Measurements from ENCODE around the gene UCK2. TPM values are rescaled to one million over a fixed set of nuclear protein-coding genes. Genes with fewer than 3 reads are reported as not detected.
A peak's percentile ranks its signal among the peaks of the same experiment; 100 is the strongest.

The UCK2 gene
- total RNA-seq, 1 experiment from 2014 or later: 91.2 TPM

GRCh38 chr1:165826565-165827267 lies 698 bp upstream of the UCK2 start:
- H3K27ac ChIP-seq (ENCODE audit: low read length): peak overlapping the region; percentile 77
- BruUV-seq (replicated peaks): no TSS peak
- DNase-seq (ENCODE audit: low read depth, low spot score) (no peak), ATAC-seq (no peak)
- H3K36me3 ChIP-seq (ENCODE audit: control insufficient read depth, insufficient read depth, low read length): no peaks in the 10 kb centered on the region
- ChIA-PET CTCF (interaction anchor here (0.6 kb wide), 1 partner anchor 48 kb away, joined by 6 read pairs; no protein-coding TSS in a partner anchor), POLR2A (interaction anchor here (0.6 to 0.7 kb wide), 3 partner anchors 30 to 60 kb away, joined by 4 to 7 read pairs (median 7); no protein-coding TSS in a partner anchor)
- intact Hi-C loops (cut with micrococcal nuclease; ENCODE audit: unreplicated experiment) (no loop called here), in situ Hi-C loops (cut with HindIII; ENCODE audit: low pct_unique_long_range_greater_than_20kb, low sequenced_read_pairs) (no loop called here)
- H3K27me3 ChIP-seq (ENCODE audit: control insufficient read depth, insufficient read depth, low read length): no peaks in the 10 kb centered on the region
- H3K9me3 ChIP-seq (ENCODE audit: control insufficient read depth, insufficient read depth, low read depth, low read length): no peaks in the 10 kb centered on the region
- TF ChIP-seq SIN3A (IDR thresholded peaks at IDR 0.05; ENCODE audit: borderline replicate concordance, insufficient read depth, low read depth, low read length) (no peak), POLR2AphosphoS5 (IDR thresholded peaks at IDR 0.05; ENCODE audit: low read depth, low read length) (no peak), TCF7L2 (IDR thresholded peaks at IDR 0.05; ENCODE audit: low read depth, low read length) (no peak), REST (IDR thresholded peaks at IDR 0.05; ENCODE audit: insufficient read depth in 1 of 2, low read depth in 2 of 2, low read length in 1 of 2) (no peak), CTCF (IDR thresholded peaks at IDR 0.05) (no peak)
- H3K4me1 ChIP-seq (ENCODE audit: control insufficient read depth, insufficient read depth, low read length): peaks cover 8% of the 10 kb centered on the region; the same call in 1 of the 2 replicates
- peak overlapping the region; percentile 68 to 82 for H3K4me3 ChIP-seq (ENCODE audit: low read depth in 2 of 2, low read length in 2 of 2)

- no peak for TF ChIP-seq SIN3A (IDR thresholded peaks at IDR 0.05; ENCODE audit: borderline replicate concordance, insufficient read depth, low read depth, low read length)
- no peak for TF ChIP-seq REST (IDR thresholded peaks at IDR 0.05; ENCODE audit: insufficient read depth in 1 of 2, low read depth in 2 of 2, low read length in 1 of 2)
- peak; percentile 39 for TF ChIP-seq POLR2AphosphoS5 (IDR thresholded peaks at IDR 0.05; ENCODE audit: low read depth, low read length)
- no peak for TF ChIP-seq CTCF (IDR thresholded peaks at IDR 0.05)
- no peak for TF ChIP-seq TCF7L2 (IDR thresholded peaks at IDR 0.05; ENCODE audit: low read depth, low read length)
- ATAC-seq (peak; percentile 74), DNase-seq (ENCODE audit: low read depth, low spot score) (no peak)
- H3K36me3 ChIP-seq (ENCODE audit: control insufficient read depth, insufficient read depth, low read length): no peaks in the 10 kb centered on the region
- POLR2A ChIA-PET: interaction anchor here (0.6 to 0.8 kb wide), 3 partner anchors 37 to 90 kb away, joined by 3 to 18 read pairs (median 4); partner anchors contain the start of gene TMCO1
- intact Hi-C loops (cut with micrococcal nuclease; ENCODE audit: unreplicated experiment): loop anchor here (2.0 kb wide), 1 partner anchor 59 kb away; the partner anchor contains the start of gene TMCO1
- no TSS peak for BruUV-seq (replicated peaks)
- H3K9me3 ChIP-seq (ENCODE audit: control insufficient read depth, insufficient read depth, low read depth, low read length): no peaks in the 10 kb centered on the region
- H3K4me3 ChIP-seq (ENCODE audit: low read depth in 2 of 2, low read length in 2 of 2): peak overlapping the region; percentile 68 to 82
- H3K27me3 ChIP-seq (ENCODE audit: control insufficient read depth, insufficient read depth, low read length): no peaks in the 10 kb centered on the region
- CTCF ChIA-PET: no interaction called here
- H3K27ac ChIP-seq (ENCODE audit: low read length): peak overlapping the region; percentile 96
- in situ Hi-C loops (cut with HindIII; ENCODE audit: low pct_unique_long_range_greater_than_20kb, low sequenced_read_pairs): no loop called here
- peaks cover 14% of the 10 kb centered on the region for H3K4me1 ChIP-seq (ENCODE audit: control insufficient read depth, insufficient read depth, low read length)
Measured at GRCh38 chr1:165828103-165828668, 772 bp downstream of the UCK2 start.
